DOHH2 (cell line): ENCODE results near the gene OR2S2.

Source experiments
- H3F3A ChIP-seq: fragments of 200-600 bp; sonication (generic), shearing (Covaris generic); 2 replicates; pipeline ENCODE4 v1.6.0; 2016; ENCODE audit warnings: antibody characterized with exemption, mild to moderate bottlenecking; ENCODE audit not compliant: control insufficient read depth, insufficient read depth
- H3K27ac ChIP-seq: fragments of 200-600 bp; sonication (generic); 2 replicates; pipeline ENCODE4 v1.5.1; 2014; ENCODE audit warnings: low read depth, mild to moderate bottlenecking, low read length, moderate library complexity
- H3K27me3 ChIP-seq: fragments of 200-600 bp; sonication (generic); 2 replicates; pipeline ENCODE4 v1.6.1; 2014; ENCODE audit warnings: mild to moderate bottlenecking, low read length, mixed read lengths; ENCODE audit not compliant: control insufficient read depth
- H3K36me3 ChIP-seq: fragments of 200-600 bp; sonication (generic); 2 replicates; pipeline ENCODE4 v1.6.1; 2014; ENCODE audit warnings: mild to moderate bottlenecking, low read length, moderate library complexity, mixed read lengths; ENCODE audit not compliant: control insufficient read depth
- H3K4me1 ChIP-seq: fragments of 200-600 bp; sonication (generic); 2 replicates; pipeline ENCODE4 v1.6.1; 2014; ENCODE audit warnings: mild to moderate bottlenecking, low read length, mixed read lengths; ENCODE audit not compliant: control insufficient read depth
- H3K4me2 ChIP-seq: fragments of 200-600 bp; sonication (generic); 2 replicates; pipeline ENCODE4 v1.6.0; 2014; ENCODE audit warnings: mild to moderate bottlenecking, low read length, moderate library complexity
- H3K4me3 ChIP-seq: fragments of 200-600 bp; sonication (generic); 2 replicates; pipeline ENCODE4 v1.5.1; 2014; ENCODE audit warnings: mild to moderate bottlenecking, low read length, mixed read lengths
- H3K79me2 ChIP-seq: fragments of 200-600 bp; sonication (generic); 2 replicates; pipeline ENCODE4 v1.6.1; 2014; ENCODE audit warnings: mild to moderate bottlenecking, low read length, mixed read lengths; ENCODE audit not compliant: control insufficient read depth
- H3K9me2 ChIP-seq: fragments of 200-600 bp; sonication (generic); replicated peaks from 2 replicates; pipeline ENCODE4 v1.6.1; 2014; ENCODE audit warnings: mild to moderate bottlenecking, low read length, mixed read lengths; ENCODE audit not compliant: control insufficient read depth
- H3K9me3 ChIP-seq: fragments of 200-600 bp; sonication (generic); 2 replicates; pipeline ENCODE4 v1.6.1; 2014; ENCODE audit warnings: antibody characterized with exemption, low read length, mixed read lengths; ENCODE audit not compliant: control insufficient read depth, insufficient read depth
- H4K20me1 ChIP-seq: fragments of 200-600 bp; sonication (generic); 2 replicates; pipeline ENCODE4 v1.6.0; 2014; ENCODE audit warnings: low read depth, mild to moderate bottlenecking, antibody characterized with exemption, low read length, moderate library complexity; ENCODE audit not compliant: control insufficient read depth, insufficient read depth
- EZH2phosphoT487 ChIP-seq: fragments of 200-600 bp; sonication (generic); IDR thresholded peaks from 2 replicates; pipeline ENCODE4 v1.6.1; 2017; ENCODE audit warnings: borderline replicate concordance, mild to moderate bottlenecking, antibody characterized with exemption, low read length, moderate library complexity, mixed read lengths
- TF ChIP-seq, protein P1 (sequence below): fragments of 200-600 bp; sonication (generic); IDR thresholded peaks from one replicate; pipeline ENCODE4 v1.5.1; 2014; ENCODE audit warnings: antibody characterized with exemption, mild to moderate bottlenecking, low read depth, low read length; ENCODE audit not compliant: poor library complexity, severe bottlenecking

The OR2S2 gene

DNA sequence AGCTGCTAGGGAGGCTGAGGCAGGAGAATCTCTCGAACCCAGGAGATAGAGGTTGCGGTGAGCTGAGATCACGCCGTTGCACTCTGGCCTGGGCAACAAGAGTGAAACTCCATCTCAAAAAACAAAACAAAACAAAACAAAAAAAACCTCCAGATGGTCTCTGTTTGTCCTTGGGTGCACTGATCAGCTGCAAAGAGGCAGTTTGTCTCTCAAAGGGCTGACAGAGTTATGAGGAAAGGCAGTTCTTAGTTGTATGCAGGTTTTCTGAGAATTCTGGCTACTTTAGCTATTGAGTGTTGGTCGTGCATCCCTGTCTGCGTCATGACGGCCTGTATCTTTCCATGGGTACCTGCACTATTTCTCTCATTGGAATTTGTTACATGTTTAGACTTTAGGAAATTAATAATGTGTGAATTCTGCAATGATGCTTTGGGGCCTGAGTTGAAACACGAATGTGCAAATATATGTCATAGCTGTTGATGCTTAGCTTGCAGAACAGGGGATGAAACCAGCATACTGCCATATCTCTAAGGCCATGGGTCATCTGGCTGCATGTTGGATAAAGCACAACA, 18.2 kb downstream of the OR2S2 start:
- no peaks in the 10 kb centered on the region for H3K27me3 ChIP-seq
- H3K4me2 ChIP-seq = no peak overlapping the region
- H3K36me3 ChIP-seq = no peaks in the 10 kb centered on the region
- no peaks in the 10 kb centered on the region for H3K9me2 ChIP-seq
- H3K4me3 ChIP-seq = no peak overlapping the region
- peaks cover 46% of the 10 kb centered on the region for H3K4me1 ChIP-seq
- peaks cover 18% of the 10 kb centered on the region for H3F3A ChIP-seq
- no peaks in the 10 kb centered on the region for H4K20me1 ChIP-seq
- H3K27ac ChIP-seq = no peak overlapping the region
- TF ChIP-seq, protein P1, sequence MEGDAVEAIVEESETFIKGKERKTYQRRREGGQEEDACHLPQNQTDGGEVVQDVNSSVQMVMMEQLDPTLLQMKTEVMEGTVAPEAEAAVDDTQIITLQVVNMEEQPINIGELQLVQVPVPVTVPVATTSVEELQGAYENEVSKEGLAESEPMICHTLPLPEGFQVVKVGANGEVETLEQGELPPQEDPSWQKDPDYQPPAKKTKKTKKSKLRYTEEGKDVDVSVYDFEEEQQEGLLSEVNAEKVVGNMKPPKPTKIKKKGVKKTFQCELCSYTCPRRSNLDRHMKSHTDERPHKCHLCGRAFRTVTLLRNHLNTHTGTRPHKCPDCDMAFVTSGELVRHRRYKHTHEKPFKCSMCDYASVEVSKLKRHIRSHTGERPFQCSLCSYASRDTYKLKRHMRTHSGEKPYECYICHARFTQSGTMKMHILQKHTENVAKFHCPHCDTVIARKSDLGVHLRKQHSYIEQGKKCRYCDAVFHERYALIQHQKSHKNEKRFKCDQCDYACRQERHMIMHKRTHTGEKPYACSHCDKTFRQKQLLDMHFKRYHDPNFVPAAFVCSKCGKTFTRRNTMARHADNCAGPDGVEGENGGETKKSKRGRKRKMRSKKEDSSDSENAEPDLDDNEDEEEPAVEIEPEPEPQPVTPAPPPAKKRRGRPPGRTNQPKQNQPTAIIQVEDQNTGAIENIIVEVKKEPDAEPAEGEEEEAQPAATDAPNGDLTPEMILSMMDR = no peak
- TF ChIP-seq EZH2phosphoT487 = no peak
- H3K79me2 ChIP-seq = no peaks in the 10 kb centered on the region
- H3K9me3 ChIP-seq = no peaks in the 10 kb centered on the region

- H3K27me3 ChIP-seq = no peaks in the 10 kb centered on the region
- H3K4me3 ChIP-seq = peak overlapping the region; percentile 47
- H3K36me3 ChIP-seq = no peaks in the 10 kb centered on the region
- H4K20me1 ChIP-seq = no peaks in the 10 kb centered on the region
- H3K4me1 ChIP-seq = peaks cover 46% of the 10 kb centered on the region
- peak overlapping the region; percentile 53 for H3K27ac ChIP-seq
- H3K4me2 ChIP-seq = peak overlapping the region; percentile 59
- H3K79me2 ChIP-seq = no peaks in the 10 kb centered on the region
- TF ChIP-seq, protein P1 = no peak
- no peak for TF ChIP-seq EZH2phosphoT487
- no peaks in the 10 kb centered on the region for H3K9me3 ChIP-seq
- no peaks in the 10 kb centered on the region for H3K9me2 ChIP-seq
- H3F3A ChIP-seq = peaks cover 13% of the 10 kb centered on the region
Measured at GRCh38 chr9:35938474-35939356, 19.2 kb downstream of the OR2S2 start.

DNA sequence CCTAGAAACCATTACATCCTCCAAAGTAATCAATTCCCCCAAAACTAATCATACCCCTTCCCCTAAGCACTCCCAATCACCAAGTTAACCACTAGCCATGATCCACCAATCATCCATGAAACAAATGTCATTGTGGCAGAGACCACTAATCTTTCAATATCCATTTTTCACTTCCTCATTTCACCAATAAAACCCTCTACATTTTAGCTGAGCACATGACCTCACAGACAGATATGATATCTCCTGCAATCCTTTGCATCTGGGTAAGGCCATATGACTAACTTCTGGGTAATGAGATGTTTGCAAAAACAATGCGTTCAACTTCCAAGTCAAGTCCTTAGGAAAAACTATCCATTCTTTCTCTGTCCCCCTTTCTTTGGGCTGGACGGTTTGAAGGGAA, 20.7 kb downstream of the OR2S2 start:
- Histone ChIP-seq H3K27ac (peak overlapping the region; percentile 53), H3K27me3 (no peaks in the 10 kb centered on the region), H3K9me2 (no peaks in the 10 kb centered on the region), H3K4me1 (peaks cover 46% of the 10 kb centered on the region), H3K36me3 (no peaks in the 10 kb centered on the region), H3F3A (peaks cover 13% of the 10 kb centered on the region), H3K4me2 (peak overlapping the region; percentile 59), H4K20me1 (no peaks in the 10 kb centered on the region), H3K79me2 (no peaks in the 10 kb centered on the region), H3K4me3 (peak overlapping the region; percentile 25), H3K9me3 (no peaks in the 10 kb centered on the region)
- TF ChIP-seq EZH2phosphoT487 = no peak
- TF ChIP-seq, protein P1 = no peak
